ENCODE results near the gene ASPN.

DNA sequence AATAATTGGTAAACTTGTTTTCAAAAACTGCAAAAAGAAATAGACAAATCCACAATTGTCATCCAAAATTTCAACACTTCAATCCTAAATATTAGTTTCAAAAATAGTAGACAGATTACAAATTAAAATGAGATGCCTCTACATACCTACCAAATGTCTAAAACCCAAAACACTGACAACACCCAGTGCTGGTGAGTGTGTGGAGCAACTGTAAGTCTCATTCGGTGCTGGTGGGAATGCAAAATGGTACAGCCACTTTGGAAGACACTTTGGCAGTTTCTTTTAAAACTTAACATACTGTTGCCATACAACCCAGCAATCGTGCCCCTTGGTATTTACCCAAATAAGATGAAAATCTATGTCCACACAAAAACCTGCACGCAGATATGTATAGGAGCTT lies 46.8 kb upstream of the ASPN start:
- no peak for TF ChIP-seq POLR2AphosphoS5 (IDR thresholded peaks at IDR 0.05)
- TF ChIP-seq, protein P1, sequence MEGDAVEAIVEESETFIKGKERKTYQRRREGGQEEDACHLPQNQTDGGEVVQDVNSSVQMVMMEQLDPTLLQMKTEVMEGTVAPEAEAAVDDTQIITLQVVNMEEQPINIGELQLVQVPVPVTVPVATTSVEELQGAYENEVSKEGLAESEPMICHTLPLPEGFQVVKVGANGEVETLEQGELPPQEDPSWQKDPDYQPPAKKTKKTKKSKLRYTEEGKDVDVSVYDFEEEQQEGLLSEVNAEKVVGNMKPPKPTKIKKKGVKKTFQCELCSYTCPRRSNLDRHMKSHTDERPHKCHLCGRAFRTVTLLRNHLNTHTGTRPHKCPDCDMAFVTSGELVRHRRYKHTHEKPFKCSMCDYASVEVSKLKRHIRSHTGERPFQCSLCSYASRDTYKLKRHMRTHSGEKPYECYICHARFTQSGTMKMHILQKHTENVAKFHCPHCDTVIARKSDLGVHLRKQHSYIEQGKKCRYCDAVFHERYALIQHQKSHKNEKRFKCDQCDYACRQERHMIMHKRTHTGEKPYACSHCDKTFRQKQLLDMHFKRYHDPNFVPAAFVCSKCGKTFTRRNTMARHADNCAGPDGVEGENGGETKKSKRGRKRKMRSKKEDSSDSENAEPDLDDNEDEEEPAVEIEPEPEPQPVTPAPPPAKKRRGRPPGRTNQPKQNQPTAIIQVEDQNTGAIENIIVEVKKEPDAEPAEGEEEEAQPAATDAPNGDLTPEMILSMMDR (IDR thresholded peaks at IDR 0.05) = no peak

Measured in transverse colon (tissue), 4 donors.